ENCODE measurements around the gene SESTD1. TPM values are rescaled to one million over a fixed set of nuclear protein-coding genes. Genes with fewer than 3 reads are reported as not detected.

Gene SESTD1
- total RNA-seq, 4 donors from 2014 or later, result 9.7 to 28.1 (median 21.3) TPM

DNA sequence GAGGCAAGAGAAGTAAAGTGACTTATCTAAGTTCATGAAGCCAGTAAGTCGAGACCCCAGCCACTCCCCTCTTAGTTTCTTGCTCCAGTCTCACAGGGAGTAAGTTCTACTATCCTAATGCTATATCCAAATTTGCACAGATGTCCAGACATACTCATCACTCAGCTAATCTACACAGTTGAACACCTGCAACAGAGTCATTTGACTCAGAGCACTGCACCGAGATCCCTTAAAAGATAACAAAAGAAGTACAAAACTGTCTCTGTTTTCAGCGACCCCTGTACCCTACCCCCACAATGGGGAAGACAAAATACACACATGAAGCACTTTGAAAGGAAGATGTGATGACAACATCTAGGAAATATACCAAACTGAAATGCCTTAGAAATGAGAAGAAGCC is 192.1 kb downstream of the SESTD1 start:
- 67 to 69% methylated on average over 3 of the region's 3 CpGs for WGBS, 2 donors
- no peaks in the 10 kb centered on the region for H3K36me3 ChIP-seq
- no peaks in the 10 kb centered on the region for H3K9me3 ChIP-seq
- TF ChIP-seq CTCF (IDR thresholded peaks at IDR 0.05) (no peak), POLR2A (IDR thresholded peaks at IDR 0.05) (no peak)
- no peak overlapping the region for H3K27ac ChIP-seq
- H3K27me3 ChIP-seq, result no peaks in the 10 kb centered on the region
- H3K4me1 ChIP-seq, result no peaks in the 10 kb centered on the region
- intact Hi-C loops (cut with DNase I), result no loop called here
- no peak for DNase-seq
- no peak overlapping the region for H3K4me3 ChIP-seq (replicated peaks in 1 of 3)

DNA sequence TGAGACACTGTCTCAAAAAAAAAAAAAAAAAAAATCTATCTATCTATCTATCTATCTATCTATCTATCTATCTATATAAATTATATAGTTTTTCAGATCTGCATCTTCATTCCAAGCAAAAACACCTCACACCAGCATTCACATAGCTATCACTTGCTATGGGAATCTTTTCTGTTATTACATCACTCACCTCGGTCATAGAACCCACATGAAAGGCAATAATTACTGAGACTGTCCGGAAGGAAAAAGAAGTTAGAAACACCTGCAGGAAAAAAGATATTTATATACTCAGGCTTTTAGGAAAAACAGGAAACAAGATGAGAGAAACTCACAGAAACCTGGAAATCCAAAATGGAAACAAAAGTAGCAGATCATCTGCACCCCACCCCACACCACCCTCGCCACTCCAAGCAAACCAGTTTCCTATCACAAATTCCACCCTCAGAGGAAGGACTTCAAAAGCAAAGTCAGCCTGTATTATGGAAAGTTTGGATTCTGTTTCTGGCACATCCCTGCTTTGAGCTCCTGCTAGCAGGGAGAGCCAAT is 192.7 kb downstream of the SESTD1 start:
- intact Hi-C loops (cut with DNase I), result no loop called here

DNA sequence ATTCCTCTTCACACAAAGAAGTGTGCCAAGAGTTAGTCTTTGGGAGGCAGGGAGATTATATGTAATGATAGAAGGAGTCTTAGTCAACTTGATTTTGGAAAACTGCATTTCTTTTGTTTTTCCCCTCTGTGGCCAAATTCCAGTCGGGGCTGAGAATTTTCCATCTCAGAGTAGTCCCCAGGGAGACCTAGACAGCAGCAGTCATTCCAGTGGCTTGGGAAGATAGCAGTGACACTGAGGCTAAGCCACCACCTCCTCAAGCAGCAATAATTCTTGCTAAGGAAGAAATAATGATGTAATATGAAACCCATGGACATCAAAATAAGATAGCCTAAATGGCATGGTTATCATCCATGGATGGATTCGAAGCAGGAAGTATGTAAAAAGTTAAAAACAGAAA is 193.7 kb downstream of the SESTD1 start:
- H3K27me3 ChIP-seq, result no peaks in the 10 kb centered on the region
- H3K36me3 ChIP-seq, result no peaks in the 10 kb centered on the region
- H3K27ac ChIP-seq, result no peak overlapping the region
- H3K9me3 ChIP-seq, result no peaks in the 10 kb centered on the region
- H3K4me1 ChIP-seq, result no peaks in the 10 kb centered on the region
- H3K4me3 ChIP-seq (replicated peaks in 1 of 3), result no peak overlapping the region
- WGBS, 2 donors, result 66 to 77% methylated on average over 2 of the region's 2 CpGs
- no peak for DNase-seq
- intact Hi-C loops (cut with DNase I), result no loop called here
- TF ChIP-seq POLR2A (IDR thresholded peaks at IDR 0.05), result no peak
- no peak for TF ChIP-seq CTCF (IDR thresholded peaks at IDR 0.05)

More for the DNA sequence above, 192.7 kb downstream of the SESTD1 start:
- DNase-seq, result no peak
- H3K4me3 ChIP-seq (replicated peaks in 1 of 3), result no peak overlapping the region
- no peaks in the 10 kb centered on the region for H3K9me3 ChIP-seq
- TF ChIP-seq POLR2A (IDR thresholded peaks at IDR 0.05), result no peak
- no peak for TF ChIP-seq CTCF (IDR thresholded peaks at IDR 0.05)
- 81 to 83% methylated on average over 3 of the region's 3 CpGs for WGBS, 2 donors
- H3K27me3 ChIP-seq, result no peaks in the 10 kb centered on the region
- no peak overlapping the region for H3K27ac ChIP-seq
- H3K4me1 ChIP-seq, result no peaks in the 10 kb centered on the region
- no peaks in the 10 kb centered on the region for H3K36me3 ChIP-seq

DNA sequence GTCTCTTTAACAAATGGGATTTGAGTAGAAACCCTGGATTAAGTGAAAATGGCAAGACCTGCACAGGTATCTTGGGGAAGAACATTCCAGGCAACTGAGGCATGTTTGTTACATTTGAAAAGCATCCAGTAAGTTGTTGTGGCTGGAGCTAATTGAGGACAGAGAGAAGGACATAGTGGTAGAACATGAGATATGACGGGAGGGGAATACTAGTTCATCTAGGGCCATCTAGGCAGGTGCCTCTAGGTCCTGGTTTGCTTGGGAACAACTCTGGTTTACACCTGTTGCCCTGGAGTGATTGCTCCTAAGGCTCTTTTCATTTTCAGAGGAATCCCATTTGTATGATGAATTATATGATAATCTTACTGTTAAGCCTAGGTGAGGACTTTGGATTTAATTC is 194.9 kb downstream of the SESTD1 start:
- 91 to 96% methylated on average over 1 of the region's 1 CpG for WGBS, 2 donors

More for the DNA sequence above, 194.9 kb downstream of the SESTD1 start:
- TF ChIP-seq CTCF (IDR thresholded peaks at IDR 0.05), result no peak
- TF ChIP-seq POLR2A (IDR thresholded peaks at IDR 0.05), result no peak
- Histone ChIP-seq H3K4me3 (replicated peaks in 1 of 3) (no peak overlapping the region), H3K27me3 (no peaks in the 10 kb centered on the region), H3K4me1 (no peaks in the 10 kb centered on the region), H3K27ac (no peak overlapping the region), H3K36me3 (no peaks in the 10 kb centered on the region), H3K9me3 (no peaks in the 10 kb centered on the region)
- intact Hi-C loops (cut with DNase I), result no loop called here
- DNase-seq, result no peak
